Gastroesophageal sphincter (tissue), 3 donors: ENCODE measurements around the gene PCLAF.

Experiments
- POLR2A ChIP-seq, 2 donors: fragments of 450-650 bp; IDR thresholded peaks; one replicate each; pipeline ENCODE4 v1.6.1; 2017; ENCODE audit warnings: antibody characterized with exemption in 2 of 2, mild to moderate bottlenecking in 2 of 2, moderate library complexity in 1 of 2
- TF ChIP-seq, protein P1 (sequence below), 4 experiments: fragments of 200-600 bp in 2 of 4; fragments of 450-650 bp in 2 of 4; sonication (generic) in 1 of 4; IDR thresholded peaks; one replicate each; pipeline ENCODE4 v1.5.1; 2017 to 2019; ENCODE audit warnings: antibody characterized with exemption in 4 of 4, mild to moderate bottlenecking in 2 of 4, moderate library complexity in 2 of 4

DNA sequence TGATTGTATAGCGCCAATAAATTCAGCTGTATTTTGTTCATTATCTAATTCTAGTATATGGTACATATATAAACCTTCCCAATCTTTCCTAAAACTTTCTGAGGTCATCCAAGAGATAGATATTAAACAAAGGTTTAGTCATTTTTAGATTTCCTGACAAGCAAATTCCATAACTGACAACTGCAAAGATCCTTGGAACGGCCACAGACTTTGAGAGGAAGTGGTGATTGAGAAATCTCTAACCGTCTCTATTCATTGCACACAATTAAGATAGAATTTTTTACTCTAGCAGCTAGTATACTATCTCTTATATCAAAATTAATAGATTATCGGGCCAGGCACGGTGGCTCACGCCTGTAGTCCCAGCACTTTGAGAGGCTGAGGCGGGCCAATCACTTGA, 30.0 kb downstream of the PCLAF start:
- TF ChIP-seq, protein P1, sequence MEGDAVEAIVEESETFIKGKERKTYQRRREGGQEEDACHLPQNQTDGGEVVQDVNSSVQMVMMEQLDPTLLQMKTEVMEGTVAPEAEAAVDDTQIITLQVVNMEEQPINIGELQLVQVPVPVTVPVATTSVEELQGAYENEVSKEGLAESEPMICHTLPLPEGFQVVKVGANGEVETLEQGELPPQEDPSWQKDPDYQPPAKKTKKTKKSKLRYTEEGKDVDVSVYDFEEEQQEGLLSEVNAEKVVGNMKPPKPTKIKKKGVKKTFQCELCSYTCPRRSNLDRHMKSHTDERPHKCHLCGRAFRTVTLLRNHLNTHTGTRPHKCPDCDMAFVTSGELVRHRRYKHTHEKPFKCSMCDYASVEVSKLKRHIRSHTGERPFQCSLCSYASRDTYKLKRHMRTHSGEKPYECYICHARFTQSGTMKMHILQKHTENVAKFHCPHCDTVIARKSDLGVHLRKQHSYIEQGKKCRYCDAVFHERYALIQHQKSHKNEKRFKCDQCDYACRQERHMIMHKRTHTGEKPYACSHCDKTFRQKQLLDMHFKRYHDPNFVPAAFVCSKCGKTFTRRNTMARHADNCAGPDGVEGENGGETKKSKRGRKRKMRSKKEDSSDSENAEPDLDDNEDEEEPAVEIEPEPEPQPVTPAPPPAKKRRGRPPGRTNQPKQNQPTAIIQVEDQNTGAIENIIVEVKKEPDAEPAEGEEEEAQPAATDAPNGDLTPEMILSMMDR (IDR thresholded peaks at IDR 0.05) = no peak
- TF ChIP-seq POLR2A (IDR thresholded peaks at IDR 0.05) = no peak
